Upper lobe of left lung (tissue), 4 donors: Measurements from ENCODE around the gene GPATCH1.

Experiments
- CTCF ChIP-seq, 6 experiments: fragments of 450-650 bp in 4 of 6; fragments of 200-600 bp in 2 of 6; sonication (generic) in 2 of 6; IDR thresholded peaks; one replicate each; pipeline ENCODE4 v1.5.1; 2016 to 2019; ENCODE audit warnings: antibody characterized with exemption in 6 of 6
- EP300 ChIP-seq, 4 donors: sonication (generic); formaldehyde crosslinking; IDR thresholded peaks; one replicate each; pipeline ENCODE4 v1.5.1; 2017; ENCODE audit warnings: antibody characterized with exemption in 4 of 4, control low read depth in 2 of 4
- POLR2AphosphoS5 ChIP-seq, 2 donors: sonication (generic); formaldehyde crosslinking; IDR thresholded peaks; one replicate each; pipeline ENCODE4 v1.5.1; 2017; ENCODE audit warnings: antibody characterized with exemption in 2 of 2

- TF ChIP-seq CTCF (IDR thresholded peaks at IDR 0.05) (peak; percentile 55 to 79 (median 70)), EP300 (IDR thresholded peaks at IDR 0.05) (no peak), POLR2AphosphoS5 (IDR thresholded peaks at IDR 0.05) (no peak)
Observed at GRCh38 chr19:33125929-33126388, 45.0 kb downstream of the GPATCH1 start.
